ENCODE results near the gene NAALADL2.

DNA sequence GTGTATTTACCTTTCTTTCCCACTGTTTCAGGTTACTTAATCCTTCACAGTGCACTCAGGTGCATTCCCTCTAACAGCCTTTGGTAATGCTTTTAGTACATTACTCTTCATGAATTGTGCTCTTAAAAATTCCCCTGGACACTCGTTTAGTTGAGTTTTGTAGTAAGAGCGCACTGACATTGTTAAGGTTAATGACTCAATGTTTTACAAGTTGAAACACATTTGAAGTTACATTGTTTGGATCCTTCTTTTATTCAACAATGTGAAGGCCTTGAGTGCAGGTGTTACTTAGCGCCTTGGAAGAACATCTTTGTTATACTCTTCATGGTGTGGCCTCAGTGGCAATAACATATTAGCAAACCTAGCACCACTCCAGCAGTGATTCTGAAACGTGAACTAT is 739.6 kb downstream of the NAALADL2 start:
- TF ChIP-seq, protein P1, sequence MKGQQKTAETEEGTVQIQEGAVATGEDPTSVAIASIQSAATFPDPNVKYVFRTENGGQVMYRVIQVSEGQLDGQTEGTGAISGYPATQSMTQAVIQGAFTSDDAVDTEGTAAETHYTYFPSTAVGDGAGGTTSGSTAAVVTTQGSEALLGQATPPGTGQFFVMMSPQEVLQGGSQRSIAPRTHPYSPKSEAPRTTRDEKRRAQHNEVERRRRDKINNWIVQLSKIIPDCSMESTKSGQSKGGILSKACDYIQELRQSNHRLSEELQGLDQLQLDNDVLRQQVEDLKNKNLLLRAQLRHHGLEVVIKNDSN (IDR thresholded peaks at IDR 0.05), result no peak
- TF ChIP-seq, protein P2, sequence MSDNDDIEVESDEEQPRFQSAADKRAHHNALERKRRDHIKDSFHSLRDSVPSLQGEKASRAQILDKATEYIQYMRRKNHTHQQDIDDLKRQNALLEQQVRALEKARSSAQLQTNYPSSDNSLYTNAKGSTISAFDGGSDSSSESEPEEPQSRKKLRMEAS (IDR thresholded peaks at IDR 0.05), result no peak
- TF ChIP-seq NFIC (IDR thresholded peaks at IDR 0.05) (no peak), EP300 (IDR thresholded peaks at IDR 0.05; ENCODE audit: borderline replicate concordance) (no peak), RAD21 (IDR thresholded peaks at IDR 0.05; ENCODE audit: low read depth) (no peak), CREB1 (IDR thresholded peaks at IDR 0.05; ENCODE audit: low read depth) (no peak), YY1 (IDR thresholded peaks at IDR 0.05; ENCODE audit: low read depth) (no peak), TCF12 (IDR thresholded peaks at IDR 0.05; ENCODE audit: low read depth) (no peak), TAF1 (IDR thresholded peaks at IDR 0.05; ENCODE audit: low read depth) (no peak)
- TF ChIP-seq, protein P3, sequence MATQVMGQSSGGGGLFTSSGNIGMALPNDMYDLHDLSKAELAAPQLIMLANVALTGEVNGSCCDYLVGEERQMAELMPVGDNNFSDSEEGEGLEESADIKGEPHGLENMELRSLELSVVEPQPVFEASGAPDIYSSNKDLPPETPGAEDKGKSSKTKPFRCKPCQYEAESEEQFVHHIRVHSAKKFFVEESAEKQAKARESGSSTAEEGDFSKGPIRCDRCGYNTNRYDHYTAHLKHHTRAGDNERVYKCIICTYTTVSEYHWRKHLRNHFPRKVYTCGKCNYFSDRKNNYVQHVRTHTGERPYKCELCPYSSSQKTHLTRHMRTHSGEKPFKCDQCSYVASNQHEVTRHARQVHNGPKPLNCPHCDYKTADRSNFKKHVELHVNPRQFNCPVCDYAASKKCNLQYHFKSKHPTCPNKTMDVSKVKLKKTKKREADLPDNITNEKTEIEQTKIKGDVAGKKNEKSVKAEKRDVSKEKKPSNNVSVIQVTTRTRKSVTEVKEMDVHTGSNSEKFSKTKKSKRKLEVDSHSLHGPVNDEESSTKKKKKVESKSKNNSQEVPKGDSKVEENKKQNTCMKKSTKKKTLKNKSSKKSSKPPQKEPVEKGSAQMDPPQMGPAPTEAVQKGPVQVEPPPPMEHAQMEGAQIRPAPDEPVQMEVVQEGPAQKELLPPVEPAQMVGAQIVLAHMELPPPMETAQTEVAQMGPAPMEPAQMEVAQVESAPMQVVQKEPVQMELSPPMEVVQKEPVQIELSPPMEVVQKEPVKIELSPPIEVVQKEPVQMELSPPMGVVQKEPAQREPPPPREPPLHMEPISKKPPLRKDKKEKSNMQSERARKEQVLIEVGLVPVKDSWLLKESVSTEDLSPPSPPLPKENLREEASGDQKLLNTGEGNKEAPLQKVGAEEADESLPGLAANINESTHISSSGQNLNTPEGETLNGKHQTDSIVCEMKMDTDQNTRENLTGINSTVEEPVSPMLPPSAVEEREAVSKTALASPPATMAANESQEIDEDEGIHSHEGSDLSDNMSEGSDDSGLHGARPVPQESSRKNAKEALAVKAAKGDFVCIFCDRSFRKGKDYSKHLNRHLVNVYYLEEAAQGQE (IDR thresholded peaks at IDR 0.05; ENCODE audit: low read depth), result no peak
